Activated naive CD8-positive, alpha-beta T cell (primary cell): Measurements from ENCODE around the gene STX3.
"Not testable (repeated sequence)": the region's sequence is repeated elsewhere in the genome, so short reads cannot be mapped to it uniquely, and the experiment has no call there.

ENCODE experiments used
- H3K27ac Mint-ChIP-seq: one replicate; pipeline ENCODE4 v1.8.0; 2021; ENCODE audit warnings: mixed read lengths
- H3K27me3 Mint-ChIP-seq: one replicate; pipeline ENCODE4 v1.8.0; 2021; ENCODE audit warnings: mixed read lengths
- H3K36me3 Mint-ChIP-seq: one replicate; pipeline ENCODE4 v1.8.0; 2021; ENCODE audit warnings: mixed read lengths
- H3K4me1 Mint-ChIP-seq: one replicate; pipeline ENCODE4 v1.8.0; 2021; ENCODE audit warnings: low read depth, mixed read lengths
- H3K4me3 Mint-ChIP-seq: one replicate; pipeline ENCODE4 v1.8.0; 2021; ENCODE audit warnings: mild to moderate bottlenecking, mixed read lengths
- H3K9me3 Mint-ChIP-seq: one replicate; pipeline ENCODE4 v1.8.0; 2021; ENCODE audit warnings: low read depth, mixed read lengths

STX3 gene

DNA sequence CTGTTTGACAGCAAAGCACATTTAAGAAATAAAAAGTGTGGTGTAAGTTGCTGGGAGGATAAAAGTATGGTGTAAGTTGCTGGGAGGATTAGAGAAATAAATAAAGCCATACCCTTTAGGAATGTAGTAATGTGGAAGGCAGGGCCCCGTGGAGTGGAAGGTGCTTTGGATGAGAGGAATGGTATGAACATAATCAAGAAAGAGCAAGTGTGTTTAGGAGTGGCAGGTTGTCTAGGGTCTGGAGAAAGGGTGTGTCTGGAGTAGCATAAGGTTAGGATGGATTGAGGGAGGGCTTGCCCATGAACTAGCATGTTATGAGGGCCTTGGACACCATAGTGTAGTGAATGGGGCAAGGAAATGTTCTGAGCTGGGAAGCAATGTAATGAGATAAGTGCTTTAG, 37.3 kb downstream of the STX3 start:
- Mint-ChIP-seq H3K9me3 (no peaks in the 10 kb centered on the region), H3K27ac (no peak overlapping the region), H3K4me1 (no peaks in the 10 kb centered on the region), H3K27me3 (no peaks in the 10 kb centered on the region), H3K36me3 (peaks cover 31% of the 10 kb centered on the region), H3K4me3 (no peak overlapping the region)

DNA sequence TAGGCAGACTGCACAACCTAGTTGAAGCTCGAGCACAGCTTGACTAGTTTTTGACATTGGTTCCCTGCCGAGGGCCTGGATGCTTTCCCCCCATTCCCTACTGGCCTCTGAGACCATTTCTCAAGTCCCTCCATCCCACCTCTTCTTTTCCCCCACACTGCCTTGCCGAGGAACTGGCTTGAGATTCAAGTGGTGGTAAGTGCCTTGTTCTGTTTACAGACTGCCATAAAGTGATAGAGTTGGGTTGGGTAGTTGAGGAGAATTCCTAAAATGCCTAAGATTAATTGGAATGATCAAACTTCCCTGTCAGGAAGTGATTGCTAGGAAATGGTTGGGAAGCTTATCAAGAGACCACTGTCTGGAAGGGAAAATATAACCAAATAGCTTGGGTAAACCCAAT, 39.2 kb downstream of the STX3 start:
- Mint-ChIP-seq H3K27ac (no peak overlapping the region), H3K36me3 (peaks cover 30% of the 10 kb centered on the region), H3K4me1 (no peaks in the 10 kb centered on the region), H3K27me3 (no peaks in the 10 kb centered on the region), H3K9me3 (no peaks in the 10 kb centered on the region), H3K4me3 (no peak overlapping the region)

DNA sequence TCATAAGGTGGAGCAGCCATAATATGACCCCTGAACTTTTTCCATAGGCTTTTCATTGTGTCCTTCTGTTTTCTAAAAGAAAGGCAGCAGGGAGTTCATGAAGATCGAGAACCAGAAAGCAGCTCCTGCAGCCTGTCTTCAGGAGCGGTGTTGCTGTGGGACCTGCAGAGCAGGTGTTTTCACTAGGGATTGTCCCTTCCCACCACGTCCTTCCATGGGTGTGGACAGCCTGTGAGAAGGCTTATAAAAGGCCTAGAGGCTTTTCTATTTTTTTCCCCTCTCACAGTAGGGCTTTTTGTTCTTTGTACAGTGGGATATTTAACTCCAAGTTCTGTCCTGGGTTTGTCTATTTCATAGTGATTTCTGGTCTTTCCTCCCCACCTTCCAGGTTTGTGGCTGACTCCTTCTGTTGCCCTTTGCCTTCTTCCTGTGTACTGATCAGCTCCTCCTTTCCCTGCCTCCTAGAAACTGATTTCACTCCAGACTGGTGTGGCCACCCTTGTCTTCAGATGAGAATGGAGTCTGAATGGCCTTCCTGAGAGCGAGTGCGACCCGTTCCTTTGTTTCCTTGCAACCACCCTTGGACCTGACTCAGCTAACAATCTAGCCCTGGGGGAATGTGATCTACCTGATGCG, 45.3 kb downstream of the STX3 start:
- no peaks in the 10 kb centered on the region for H3K27me3 Mint-ChIP-seq
- H3K4me1 Mint-ChIP-seq: no peaks in the 10 kb centered on the region
- no peaks in the 10 kb centered on the region for H3K9me3 Mint-ChIP-seq
- H3K27ac Mint-ChIP-seq: no peak overlapping the region
- no peak overlapping the region for H3K4me3 Mint-ChIP-seq
- H3K36me3 Mint-ChIP-seq: peaks cover 7% of the 10 kb centered on the region

DNA sequence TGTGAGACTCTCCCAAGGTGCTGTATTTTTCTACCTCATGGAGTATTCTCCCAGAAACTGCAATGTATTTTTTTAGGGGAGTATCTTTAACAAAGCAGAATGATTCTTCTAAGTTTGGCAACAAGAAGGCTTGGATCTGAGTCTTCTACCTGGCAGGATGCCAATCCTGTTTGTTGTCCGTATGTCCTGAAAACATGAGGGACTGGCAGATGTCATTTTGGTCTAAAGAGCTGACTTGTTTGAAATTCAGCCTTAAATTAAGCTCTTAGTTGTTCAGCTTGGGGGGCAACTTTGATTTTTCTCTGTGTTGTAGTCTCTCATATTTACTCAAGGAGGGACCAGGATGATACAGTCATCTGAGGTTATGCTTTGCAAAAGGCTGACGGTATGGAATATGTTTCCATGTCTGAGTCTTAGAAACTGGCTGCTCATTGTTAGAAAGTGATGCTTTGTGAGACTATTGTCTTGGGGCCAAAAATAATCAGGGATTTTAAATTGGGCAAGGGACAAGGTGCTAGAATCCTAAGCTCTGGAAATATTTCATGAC, 46.1 kb downstream of the STX3 start:
- Mint-ChIP-seq H3K9me3 (no peaks in the 10 kb centered on the region), H3K4me3 (no peak overlapping the region), H3K4me1 (no peaks in the 10 kb centered on the region), H3K36me3 (peaks cover 7% of the 10 kb centered on the region), H3K27me3 (no peaks in the 10 kb centered on the region), H3K27ac (no peak overlapping the region)

DNA sequence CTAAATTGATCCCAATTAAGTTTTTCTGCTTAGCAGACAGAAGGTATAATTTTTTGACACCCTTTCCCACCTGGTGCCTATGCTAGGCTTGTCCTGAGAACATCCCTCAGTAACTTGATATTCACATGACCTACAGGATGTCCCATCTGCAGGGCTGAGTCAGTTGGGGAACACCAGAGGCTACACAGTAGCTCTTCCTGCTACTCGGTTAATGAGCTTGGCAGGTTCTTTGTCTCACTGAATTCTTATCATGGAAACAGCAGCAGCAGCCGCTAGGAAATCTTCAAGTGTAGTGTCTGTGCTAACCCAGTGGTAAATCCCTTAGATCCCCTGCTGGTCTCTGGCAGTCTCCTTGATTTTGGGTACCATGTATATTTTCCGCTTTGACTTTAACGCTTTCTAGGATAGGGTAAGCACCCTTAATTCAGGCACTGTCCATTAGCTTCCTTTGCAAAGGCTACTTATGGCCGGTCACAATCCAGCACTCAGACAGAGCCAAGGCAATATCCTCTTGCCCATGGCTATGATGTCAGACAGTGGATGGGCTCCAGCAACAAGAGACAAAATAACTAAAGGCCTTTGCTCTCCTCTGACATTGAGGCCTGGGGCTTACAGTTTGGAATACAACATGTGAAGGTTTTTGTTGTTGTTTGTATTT, 46.9 kb downstream of the STX3 start:
- Mint-ChIP-seq H3K27me3 (no peaks in the 10 kb centered on the region), H3K36me3 (peaks cover 6% of the 10 kb centered on the region), H3K4me3 (no peak overlapping the region), H3K4me1 (no peaks in the 10 kb centered on the region), H3K27ac (no peak overlapping the region), H3K9me3 (no peaks in the 10 kb centered on the region)

DNA sequence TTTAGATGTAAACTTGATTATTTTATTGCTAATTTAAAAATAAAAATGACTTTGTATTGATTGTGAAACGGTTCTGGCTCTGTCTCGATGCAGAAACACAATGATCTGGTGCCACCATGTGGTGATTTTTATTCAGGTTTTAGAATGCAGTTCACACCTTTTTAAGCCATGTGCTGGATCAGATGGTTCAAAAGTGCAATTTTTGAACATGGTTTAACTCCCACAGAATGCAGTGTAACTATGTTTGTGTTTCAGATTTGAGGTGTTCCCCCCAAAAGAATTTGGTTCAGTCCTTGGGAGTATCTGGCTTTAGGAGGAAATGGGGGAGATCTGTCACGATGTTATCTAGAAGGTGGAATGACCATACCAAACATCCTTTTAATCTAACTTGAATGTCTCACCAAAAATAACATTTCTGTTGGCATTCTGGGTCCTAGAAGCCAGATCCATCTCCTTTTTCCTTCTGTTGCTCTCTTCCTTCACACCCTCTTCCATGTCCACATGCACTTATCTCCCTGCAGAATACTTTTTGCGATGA, 47.5 kb downstream of the STX3 start:
- Mint-ChIP-seq H3K4me1 (no peaks in the 10 kb centered on the region), H3K36me3 (peaks cover 1% of the 10 kb centered on the region), H3K4me3 (no peak overlapping the region), H3K27me3 (no peaks in the 10 kb centered on the region), H3K27ac (no peak overlapping the region), H3K9me3 (no peaks in the 10 kb centered on the region)

DNA sequence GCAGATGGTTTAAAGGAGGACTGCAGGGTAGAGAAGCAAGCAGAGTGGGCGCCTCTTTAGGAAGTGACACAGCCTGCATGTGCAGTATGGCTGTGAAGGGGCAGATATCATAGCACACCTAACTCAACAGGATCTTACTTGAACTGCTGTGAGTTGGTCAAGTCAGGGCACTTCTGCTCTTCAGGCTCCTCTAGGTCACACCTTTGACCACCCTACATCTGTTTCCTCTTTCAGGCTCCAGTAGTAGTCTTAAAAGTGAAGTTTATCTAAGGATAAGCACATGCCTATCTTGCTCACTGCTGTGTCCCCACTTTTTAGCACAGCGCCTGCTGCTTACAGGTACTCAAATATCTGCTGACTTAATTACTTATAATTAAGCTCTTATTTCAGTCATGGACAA, 48.9 kb downstream of the STX3 start:
- H3K36me3 Mint-ChIP-seq: no peaks in the 10 kb centered on the region
- H3K4me1 Mint-ChIP-seq: peaks cover 6% of the 10 kb centered on the region
- H3K27ac Mint-ChIP-seq: no peak overlapping the region
- H3K4me3 Mint-ChIP-seq: no peak overlapping the region
- no peaks in the 10 kb centered on the region for H3K27me3 Mint-ChIP-seq
- no peaks in the 10 kb centered on the region for H3K9me3 Mint-ChIP-seq

DNA sequence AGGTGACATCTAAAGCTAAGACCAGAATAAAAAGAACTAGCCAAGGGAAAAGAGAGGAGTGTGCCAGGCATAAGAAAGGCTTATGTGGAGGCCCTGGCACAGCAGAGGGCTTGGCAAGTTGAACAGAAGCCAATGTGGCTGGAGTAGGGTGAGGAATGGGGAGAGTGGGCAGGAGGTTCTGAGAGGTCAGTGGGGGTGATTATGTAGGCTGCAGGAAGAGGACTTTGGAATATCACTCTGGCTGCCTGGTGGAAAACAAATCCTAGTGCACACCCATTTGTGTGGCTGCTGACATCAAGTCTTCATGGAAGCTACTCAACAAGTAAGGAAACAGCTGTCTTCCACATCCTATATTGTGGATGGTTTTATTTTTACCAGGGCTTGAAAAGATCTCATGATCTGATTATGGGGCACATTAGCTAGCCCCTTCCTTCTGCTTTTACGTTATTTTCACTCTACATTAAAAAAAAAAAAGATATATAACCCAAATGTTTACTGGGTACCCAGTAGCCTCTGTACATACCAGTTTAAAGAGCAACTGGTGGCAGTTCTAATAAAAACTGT, 52.0 kb downstream of the STX3 start:
- no peaks in the 10 kb centered on the region for H3K9me3 Mint-ChIP-seq
- peaks cover 19% of the 10 kb centered on the region for H3K4me1 Mint-ChIP-seq
- H3K27ac Mint-ChIP-seq: peak overlapping the region; percentile 74
- peaks cover 5% of the 10 kb centered on the region for H3K36me3 Mint-ChIP-seq
- no peak overlapping the region for H3K4me3 Mint-ChIP-seq
- no peaks in the 10 kb centered on the region for H3K27me3 Mint-ChIP-seq

DNA sequence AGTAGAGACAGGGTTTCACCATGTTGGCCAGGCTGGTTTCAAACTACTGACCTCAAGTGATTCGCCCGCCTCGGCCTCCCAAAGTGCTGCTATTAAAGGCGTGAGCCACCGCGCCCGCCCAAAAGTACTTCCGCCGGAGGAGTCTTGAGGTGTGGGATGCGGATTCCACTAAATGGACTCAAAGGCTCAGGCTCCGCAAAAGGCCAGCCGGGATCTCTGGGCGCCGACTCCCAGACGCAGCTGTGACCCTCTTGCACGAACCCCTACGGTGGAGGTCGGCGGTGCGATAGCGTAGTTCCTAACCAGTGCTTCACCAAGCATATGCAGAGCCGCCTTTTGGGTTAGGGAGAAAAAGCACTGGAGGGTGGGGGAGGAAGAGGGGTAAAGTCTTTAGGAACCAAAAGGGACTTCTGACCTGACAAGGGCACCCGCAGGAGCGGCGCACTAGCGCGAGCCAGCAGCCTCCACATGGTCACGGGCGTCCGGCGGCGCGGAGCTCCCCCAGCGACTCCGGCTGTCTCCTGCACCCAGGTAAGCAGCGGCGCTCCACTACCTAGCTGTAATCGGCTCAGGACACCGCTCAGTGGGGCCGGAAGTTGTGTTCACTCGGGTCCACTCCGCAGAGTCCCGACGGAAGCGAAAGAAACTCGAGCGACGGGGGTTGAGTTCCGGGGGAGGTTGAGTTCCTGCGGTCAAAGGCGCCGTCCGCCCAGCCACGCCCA, 55.2 kb downstream of the STX3 start, which contains the start of gene MRPL16:
TSS of gene MRPL16 (minus strand) at position 590 of the 722 bp plus-strand sequence. CDS start at position 470, 120 bp downstream.
- Mint-ChIP-seq H3K27me3 (no peaks in the 10 kb centered on the region), H3K4me1 (peaks cover 23% of the 10 kb centered on the region), H3K27ac (peak within 1 kb of the TSS; percentile 88), H3K4me3 (peak within 1 kb of the TSS; percentile 94), H3K36me3 (peaks cover 9% of the 10 kb centered on the region), H3K9me3 (no peaks in the 10 kb centered on the region)

DNA sequence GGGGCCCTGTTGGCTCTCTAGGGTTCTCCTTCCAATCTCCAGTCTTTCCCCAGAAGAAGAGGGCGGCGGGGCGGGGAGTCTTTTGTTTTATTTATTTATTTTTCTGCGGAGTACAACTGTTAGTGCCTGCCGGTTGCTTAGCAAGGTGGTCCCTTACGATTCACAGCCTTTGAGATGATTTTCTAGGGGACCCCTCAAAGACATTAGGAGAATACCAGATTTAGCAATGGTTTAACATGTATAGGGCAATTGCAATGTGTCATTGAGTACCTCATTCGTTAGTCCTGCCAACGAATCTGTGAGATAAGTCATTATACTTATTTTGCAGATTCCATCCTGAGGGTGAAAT, 55.7 kb downstream of the STX3 start:
- peaks cover 23% of the 10 kb centered on the region for H3K4me1 Mint-ChIP-seq
- H3K36me3 Mint-ChIP-seq: peaks cover 9% of the 10 kb centered on the region
- peak overlapping the region; percentile 94 for H3K4me3 Mint-ChIP-seq
- H3K27ac Mint-ChIP-seq: peak overlapping the region; percentile 88
- H3K9me3 Mint-ChIP-seq: no peaks in the 10 kb centered on the region
- H3K27me3 Mint-ChIP-seq: no peaks in the 10 kb centered on the region

DNA sequence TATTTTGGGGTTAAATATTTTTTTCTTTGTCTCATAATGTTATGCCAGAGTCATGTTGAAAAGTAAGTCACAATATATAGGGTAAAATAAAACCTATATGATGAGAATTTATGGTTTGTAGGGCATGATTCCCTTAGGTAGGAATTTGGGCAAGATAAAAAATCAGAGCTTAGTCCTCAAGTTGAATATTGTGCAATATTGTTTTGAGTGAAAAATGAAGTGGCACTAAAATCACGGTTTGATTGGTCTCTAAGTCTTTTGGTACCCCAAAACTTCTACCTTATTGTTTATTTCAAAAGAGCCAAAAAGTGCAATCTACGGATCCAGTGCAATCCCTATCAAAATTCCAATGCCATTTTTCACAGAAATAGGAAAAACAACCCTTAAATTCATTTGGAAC, 57.0 kb downstream of the STX3 start:
- H3K9me3 Mint-ChIP-seq: no peaks in the 10 kb centered on the region
- H3K4me3 Mint-ChIP-seq: no peak overlapping the region

DNA sequence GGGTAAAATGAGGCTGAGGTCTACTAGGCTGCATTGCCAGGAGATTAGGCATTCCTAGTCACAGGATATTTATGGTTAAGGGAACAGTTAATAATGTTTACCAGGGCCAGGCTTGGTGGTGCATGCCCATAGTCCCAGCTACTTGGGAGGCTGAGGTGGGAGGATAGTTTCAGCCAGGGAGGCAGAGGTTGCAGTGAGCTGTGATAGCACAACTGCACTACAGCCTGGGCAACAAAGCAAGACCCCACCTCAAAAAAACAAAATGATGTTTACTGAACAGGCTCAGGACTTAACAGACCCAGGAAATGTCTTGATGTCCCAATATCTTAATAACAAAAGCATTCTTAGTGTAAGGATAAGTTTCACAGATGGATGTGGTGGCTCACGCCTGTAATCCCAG, 58.2 kb downstream of the STX3 start:
- no peak overlapping the region for H3K4me3 Mint-ChIP-seq
- H3K36me3 Mint-ChIP-seq: peaks cover 9% of the 10 kb centered on the region
- peaks cover 22% of the 10 kb centered on the region for H3K4me1 Mint-ChIP-seq
- H3K27me3 Mint-ChIP-seq: no peaks in the 10 kb centered on the region
- H3K27ac Mint-ChIP-seq: no peak overlapping the region
- no peaks in the 10 kb centered on the region for H3K9me3 Mint-ChIP-seq

More for the DNA sequence above, 57.0 kb downstream of the STX3 start:
- H3K36me3 Mint-ChIP-seq: peaks cover 9% of the 10 kb centered on the region
- peaks cover 23% of the 10 kb centered on the region for H3K4me1 Mint-ChIP-seq
- H3K27me3 Mint-ChIP-seq: no peaks in the 10 kb centered on the region
- no peak overlapping the region for H3K27ac Mint-ChIP-seq

DNA sequence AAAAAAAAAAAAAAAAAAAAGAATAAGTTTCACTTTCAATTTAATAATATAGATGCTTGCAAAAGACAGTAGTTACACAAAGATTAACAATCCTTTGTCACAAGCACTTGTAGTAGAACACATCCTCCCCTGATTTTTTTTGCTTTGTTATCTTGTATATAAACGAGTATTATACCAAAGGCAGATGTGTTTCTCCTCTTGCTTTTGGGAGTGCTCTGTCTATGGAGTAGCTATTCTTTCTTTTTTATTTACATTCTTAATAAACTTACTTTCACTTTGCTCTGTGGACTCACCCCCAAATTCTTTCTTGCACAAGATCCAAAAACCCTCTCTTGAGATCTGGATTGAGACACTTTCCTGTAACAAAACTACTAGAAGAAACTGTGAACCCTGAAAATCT, 58.8 kb downstream of the STX3 start:
- H3K27ac Mint-ChIP-seq: no peak overlapping the region
- no peaks in the 10 kb centered on the region for H3K27me3 Mint-ChIP-seq
- no peaks in the 10 kb centered on the region for H3K9me3 Mint-ChIP-seq
- H3K4me3 Mint-ChIP-seq: no peak overlapping the region
- peaks cover 19% of the 10 kb centered on the region for H3K4me1 Mint-ChIP-seq
- peaks cover 9% of the 10 kb centered on the region for H3K36me3 Mint-ChIP-seq

DNA sequence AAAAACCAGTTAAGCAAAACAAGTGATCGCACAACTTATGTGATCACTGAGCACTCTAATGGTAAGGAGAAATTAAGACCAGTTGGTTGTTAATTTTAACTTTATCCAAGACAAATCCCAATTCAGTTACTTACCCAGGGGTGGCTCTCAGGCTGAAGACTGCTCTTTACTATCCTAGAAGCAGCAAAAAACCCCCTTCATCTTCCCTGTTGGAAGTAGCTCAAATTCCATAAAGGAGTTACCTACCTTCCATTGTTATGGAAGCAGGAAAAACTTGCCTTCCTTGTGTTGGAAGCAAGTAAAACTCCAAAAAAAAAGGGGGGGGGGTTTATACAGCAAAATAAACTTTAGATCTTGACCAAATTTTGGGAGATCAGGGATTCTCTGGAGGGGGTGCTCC, 60.6 kb downstream of the STX3 start:
- H3K27me3 Mint-ChIP-seq: no peaks in the 10 kb centered on the region
- H3K27ac Mint-ChIP-seq: no peak overlapping the region
- peaks cover 9% of the 10 kb centered on the region for H3K36me3 Mint-ChIP-seq
- no peak overlapping the region for H3K4me3 Mint-ChIP-seq
- H3K4me1 Mint-ChIP-seq: peaks cover 14% of the 10 kb centered on the region
- no peaks in the 10 kb centered on the region for H3K9me3 Mint-ChIP-seq

DNA sequence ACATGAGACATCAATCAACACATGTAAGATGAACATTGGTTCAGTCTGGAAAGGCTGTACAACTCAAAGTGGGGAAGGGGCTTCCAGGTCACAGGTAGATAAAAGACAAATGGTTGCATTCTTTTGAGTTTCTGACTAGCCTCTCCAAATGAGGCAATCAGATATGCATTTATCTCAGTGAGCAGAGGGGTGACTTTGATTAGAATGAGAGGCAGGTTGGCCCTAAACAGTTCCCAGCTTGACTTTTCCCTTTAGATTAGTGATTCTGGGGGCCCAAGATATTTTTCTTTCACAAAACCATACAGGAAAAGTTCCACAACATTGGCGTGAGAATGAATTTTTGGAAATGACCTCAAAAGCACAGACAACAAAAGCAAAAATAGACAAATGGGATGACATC, 61.3 kb downstream of the STX3 start:
- not testable (repeated sequence) for H3K27ac Mint-ChIP-seq, H3K27me3 Mint-ChIP-seq, H3K4me1 Mint-ChIP-seq, H3K36me3 Mint-ChIP-seq, H3K4me3 Mint-ChIP-seq, H3K9me3 Mint-ChIP-seq
